Measurements from ENCODE around the gene PRDM5. TPM values are rescaled to one million over a fixed set of nuclear protein-coding genes. Genes with fewer than 3 reads are reported as not detected.

The PRDM5 gene
- total and polyA plus RNA-seq, 2 of the 13 experiments (the other 11 are each of a cell fraction or from before 2014, with no cell fraction given): not detected

- 4% methylated on average over 3 of the region's 3 CpGs for WGBS (ENCODE audit: low lambda C conversion rate)
- DNase-seq (ENCODE audit: low spot score) (no peak), FAIRE-seq (no peak), ATAC-seq (no peak)
- no TSS peak for BruUV-seq (replicated peaks)
- Histone ChIP-seq H3K27me3 (ENCODE audit: control insufficient read depth in 1 of 2, insufficient read depth in 2 of 2, low read length in 2 of 2) (no peaks in the 10 kb centered on the region; a peak in 1 of 5 replicates), H2AFZ (ENCODE audit: low read length) (no peak overlapping the region), H3K79me2 (ENCODE audit: insufficient read depth, low read length) (no peaks in the 10 kb centered on the region), H3K9ac (ENCODE audit: insufficient read depth, low read depth, low read length) (no peak overlapping the region), H3K27ac (ENCODE audit: extremely low read length, insufficient read depth, low read length) (no peak overlapping the region), H4K20me1 (ENCODE audit: insufficient read depth, low read length) (no peaks in the 10 kb centered on the region), H3K4me3 (replicated peaks in 1 of 3; ENCODE audit: insufficient read depth in 1 of 3, low read depth in 2 of 3, low read length in 3 of 3) (no peak overlapping the region), H3K36me3 (replicated peaks in 1 of 2; ENCODE audit: control insufficient read depth in 1 of 2, insufficient read depth in 2 of 2, low read length in 2 of 2) (no peaks in the 10 kb centered on the region), H3K4me2 (ENCODE audit: low read depth, low read length) (no peak overlapping the region), H3K9me3 (ENCODE audit: low read length) (no peaks in the 10 kb centered on the region), H3K4me1 (ENCODE audit: insufficient read depth, low read length) (no peaks in the 10 kb centered on the region)
- POLR2A ChIA-PET: no interaction called here
- in situ Hi-C loops (cut with HindIII; ENCODE audit: extremely low pct_ligation_motif_present, low pct_unique_long_range_greater_than_20kb): no loop called here
- no peak for TF ChIP-seq CSRNP1 (CRISPR knock-in tag; IDR thresholded peaks at IDR 0.05)
- TF ChIP-seq SMARCC2 (IDR thresholded peaks at IDR 0.05): no peak
- intact Hi-C loops (cut with micrococcal nuclease; ENCODE audit: unreplicated experiment): loop anchor here (10.0 kb wide), 1 partner anchor 821 kb away; no protein-coding TSS in a partner anchor
- CTCF ChIA-PET (ENCODE audit: low intra/inter-chr PET ratio, low total read pairs): no interaction called here
These were observed 126.3 kb downstream of the PRDM5 start for GRCh38 chr4:120796271-120796670.

GRCh38 chr4:120785202-120785601 lies 137.3 kb downstream of the PRDM5 start:
- in situ Hi-C loops (cut with HindIII; ENCODE audit: extremely low pct_ligation_motif_present, low pct_unique_long_range_greater_than_20kb): no loop called here
- BruUV-seq (replicated peaks): no TSS peak
- TF ChIP-seq ATF7 (IDR thresholded peaks at IDR 0.05) (no peak), ATF7 (CRISPR knock-in tag; IDR thresholded peaks at IDR 0.05) (no peak), ZNF550 (CRISPR knock-in tag; IDR thresholded peaks at IDR 0.05; ENCODE audit: borderline replicate concordance) (no peak), ARNT2 (CRISPR knock-in tag; IDR thresholded peaks at IDR 0.05; ENCODE audit: low read depth) (no peak), NFKB2 (CRISPR knock-in tag; IDR thresholded peaks at IDR 0.05; ENCODE audit: borderline replicate concordance) (no peak), ZNF572 (CRISPR knock-in tag; IDR thresholded peaks at IDR 0.05) (no peak), RBAK (CRISPR knock-in tag; IDR thresholded peaks at IDR 0.05) (no peak), BRCA1 (CRISPR knock-in tag; IDR thresholded peaks at IDR 0.05) (no peak), PRMT3 (CRISPR knock-in tag; IDR thresholded peaks at IDR 0.05; ENCODE audit: borderline replicate concordance, low read depth) (no peak), ZNF280B (CRISPR knock-in tag; IDR thresholded peaks at IDR 0.05; ENCODE audit: borderline replicate concordance) (no peak), FOXK2 (IDR thresholded peaks at IDR 0.05) (no peak), ZNF432 (CRISPR knock-in tag; IDR thresholded peaks at IDR 0.05; ENCODE audit: borderline replicate concordance) (no peak)
- TF ChIP-seq, protein P1, sequence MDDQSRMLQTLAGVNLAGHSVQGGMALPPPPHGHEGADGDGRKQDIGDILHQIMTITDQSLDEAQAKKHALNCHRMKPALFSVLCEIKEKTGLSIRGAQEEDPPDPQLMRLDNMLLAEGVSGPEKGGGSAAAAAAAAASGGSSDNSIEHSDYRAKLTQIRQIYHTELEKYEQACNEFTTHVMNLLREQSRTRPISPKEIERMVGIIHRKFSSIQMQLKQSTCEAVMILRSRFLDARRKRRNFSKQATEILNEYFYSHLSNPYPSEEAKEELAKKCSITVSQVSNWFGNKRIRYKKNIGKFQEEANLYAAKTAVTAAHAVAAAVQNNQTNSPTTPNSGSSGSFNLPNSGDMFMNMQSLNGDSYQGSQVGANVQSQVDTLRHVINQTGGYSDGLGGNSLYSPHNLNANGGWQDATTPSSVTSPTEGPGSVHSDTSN (CRISPR knock-in tag; IDR thresholded peaks at IDR 0.05; ENCODE audit: borderline replicate concordance): no peak

More at GRCh38 chr4:120785202-120785601, 137.3 kb downstream of the PRDM5 start:
- POLR2A ChIA-PET: no interaction called here
- no peaks in the 10 kb centered on the region; a peak in 1 of 5 replicates for H3K27me3 ChIP-seq (ENCODE audit: control insufficient read depth in 1 of 2, insufficient read depth in 2 of 2, low read length in 2 of 2)
- intact Hi-C loops (cut with micrococcal nuclease; ENCODE audit: unreplicated experiment): no loop called here
- no peaks in the 10 kb centered on the region for H3K4me1 ChIP-seq (ENCODE audit: insufficient read depth, low read length)
- H3K27ac ChIP-seq (ENCODE audit: extremely low read length, insufficient read depth, low read length): no peak overlapping the region
- no peak for DNase-seq (ENCODE audit: low spot score)
- no peak overlapping the region for H3K9ac ChIP-seq (ENCODE audit: insufficient read depth, low read depth, low read length)
- no peaks in the 10 kb centered on the region for H3K36me3 ChIP-seq (replicated peaks in 1 of 2; ENCODE audit: control insufficient read depth in 1 of 2, insufficient read depth in 2 of 2, low read length in 2 of 2)
- 37% methylated on average over 2 of the region's 2 CpGs for WGBS (ENCODE audit: low lambda C conversion rate)
- H3K79me2 ChIP-seq (ENCODE audit: insufficient read depth, low read length): no peaks in the 10 kb centered on the region
- H3K9me3 ChIP-seq (ENCODE audit: low read length): no peaks in the 10 kb centered on the region
- H3K4me2 ChIP-seq (ENCODE audit: low read depth, low read length): no peak overlapping the region
- CTCF ChIA-PET (ENCODE audit: low intra/inter-chr PET ratio, low total read pairs): no interaction called here
- no peak overlapping the region for H3K4me3 ChIP-seq (replicated peaks in 1 of 3; ENCODE audit: insufficient read depth in 1 of 3, low read depth in 2 of 3, low read length in 3 of 3)
- H4K20me1 ChIP-seq (ENCODE audit: insufficient read depth, low read length): no peaks in the 10 kb centered on the region
- no peak for ATAC-seq
- no peak for FAIRE-seq
- no peak overlapping the region for H2AFZ ChIP-seq (ENCODE audit: low read length)
